ENCODE results near the gene CCDC92B.
"Not testable (repeated sequence)": the region's sequence is repeated elsewhere in the genome, so short reads cannot be mapped to it uniquely, and the experiment has no call there.

Gene CCDC92B

GRCh38 chr17:2689411-2690164 is 59.9 kb downstream of the CCDC92B start:
- peak; percentile 27 for DNase-seq (ENCODE audit: low spot score)

GRCh38 chr17:2688351-2689342 is 60.8 kb downstream of the CCDC92B start:
- peak; percentile 30 for DNase-seq (ENCODE audit: low spot score)

GRCh38 chr17:2687074-2687418 is 62.4 kb downstream of the CCDC92B start:
- no peak for DNase-seq (ENCODE audit: low spot score)

GRCh38 chr17:2685696-2686095 is 63.8 kb downstream of the CCDC92B start:
- DNase-seq (ENCODE audit: low spot score) = peak; percentile 18

GRCh38 chr17:2684549-2684948 is 64.9 kb downstream of the CCDC92B start:
- no peak for DNase-seq (ENCODE audit: low spot score)

GRCh38 chr17:2683912-2684311 is 65.5 kb downstream of the CCDC92B start:
- no peak for DNase-seq (ENCODE audit: low spot score)

GRCh38 chr17:2682176-2682938 is 67.1 kb downstream of the CCDC92B start:
- DNase-seq (ENCODE audit: low spot score) = no peak

- no peak for DNase-seq (ENCODE audit: low spot score)
These were observed 67.8 kb downstream of the CCDC92B start for GRCh38 chr17:2681650-2682049.

GRCh38 chr17:2680961-2681360 is 68.5 kb downstream of the CCDC92B start:
- no peak for DNase-seq (ENCODE audit: low spot score)

GRCh38 chr17:2679247-2679646 is 70.2 kb downstream of the CCDC92B start:
- not testable (repeated sequence) for DNase-seq (ENCODE audit: low spot score)
